GM19023 (cell line): Measurements from ENCODE around the gene OGN.
"Not testable (repeated sequence)": the region's sequence is repeated elsewhere in the genome, so short reads cannot be mapped to it uniquely, and the experiment has no call there.

Source experiments
- ATAC-seq: cut with Tn5 transposase; IDR thresholded peaks from one replicate; pipeline ENCODE4 v1.9.1; 2021; ENCODE audit warnings: mild to moderate bottlenecking, moderate library complexity; ENCODE audit not compliant: unreplicated experiment

OGN gene

GRCh38 chr9:92404042-92404836, at the start of gene OGN:
OGN (minus strand) TSS chr9:92404578; CDS start chr9:92403407, 1,171 bp downstream.
- ATAC-seq = no peak

GRCh38 chr9:92446536-92446935, 42.2 kb upstream of the OGN start:
- no peak for ATAC-seq

GRCh38 chr9:92444841-92445240, 40.5 kb upstream of the OGN start:
- ATAC-seq = no peak

- ATAC-seq = no peak
Measured at GRCh38 chr9:92440751-92441046, 36.3 kb upstream of the OGN start.

GRCh38 chr9:92439921-92440750, 35.8 kb upstream of the OGN start:
- no peak for ATAC-seq

GRCh38 chr9:92438900-92439526, 34.6 kb upstream of the OGN start:
- no peak for ATAC-seq

GRCh38 chr9:92435263-92435662, 30.9 kb upstream of the OGN start:
- no peak for ATAC-seq

GRCh38 chr9:92432972-92433548, 28.7 kb upstream of the OGN start:
- ATAC-seq = no peak

GRCh38 chr9:92432350-92432749, 28.0 kb upstream of the OGN start:
- no peak for ATAC-seq

GRCh38 chr9:92429836-92430235, 25.5 kb upstream of the OGN start:
- no peak for ATAC-seq

- ATAC-seq = no peak
Measured at GRCh38 chr9:92426501-92427145, 22.2 kb upstream of the OGN start.

GRCh38 chr9:92425474-92425873, 21.1 kb upstream of the OGN start:
- no peak for ATAC-seq

- ATAC-seq = no peak
Measured at GRCh38 chr9:92424340-92424739, 20.0 kb upstream of the OGN start, which contains the start of gene OMD. OMD (minus strand) TSS chr9:92424471; CDS start chr9:92417558, 6,913 bp downstream.

- no peak for ATAC-seq
Measured at GRCh38 chr9:92423612-92424011, 19.2 kb upstream of the OGN start.

GRCh38 chr9:92422611-92423338, 18.4 kb upstream of the OGN start:
- no peak for ATAC-seq

GRCh38 chr9:92414566-92414965, 10.2 kb upstream of the OGN start:
- ATAC-seq = no peak

GRCh38 chr9:92411157-92411556, 6.8 kb upstream of the OGN start:
- not testable (repeated sequence) for ATAC-seq

- ATAC-seq = no peak
Measured at GRCh38 chr9:92408747-92409478, 4.5 kb upstream of the OGN start.

GRCh38 chr9:92407818-92408217, 3.4 kb upstream of the OGN start:
- no peak for ATAC-seq
